ENCODE results near the gene TCF12.

The TCF12 gene

GRCh38 chr15:57307527-57308169 lies 389.2 kb downstream of the TCF12 start:
- no peak for DNase-seq

GRCh38 chr15:57308170-57308545 lies 389.7 kb downstream of the TCF12 start:
- no peak for DNase-seq

GRCh38 chr15:57309856-57310760 lies 391.7 kb downstream of the TCF12 start:
- DNase-seq, result no peak

GRCh38 chr15:57310876-57311275 lies 392.4 kb downstream of the TCF12 start:
- DNase-seq, result no peak

GRCh38 chr15:57312006-57312317 lies 393.5 kb downstream of the TCF12 start:
- no peak for DNase-seq

GRCh38 chr15:57312318-57313133 lies 394.1 kb downstream of the TCF12 start:
- peak; percentile 55 for DNase-seq

- no peak for DNase-seq
Observed at GRCh38 chr15:57313134-57313483, 394.7 kb downstream of the TCF12 start.

GRCh38 chr15:57314221-57314620 lies 395.8 kb downstream of the TCF12 start:
- DNase-seq, result no peak

- no peak for DNase-seq
Observed at GRCh38 chr15:57316451-57316850, 398.0 kb downstream of the TCF12 start.

- DNase-seq, result no peak
Observed at GRCh38 chr15:57319226-57319918, 400.9 kb downstream of the TCF12 start.

GRCh38 chr15:57319919-57320560 lies 401.6 kb downstream of the TCF12 start:
- no peak for DNase-seq

GRCh38 chr15:57320631-57321220 lies 402.3 kb downstream of the TCF12 start:
- no peak for DNase-seq

- no peak for DNase-seq
Observed at GRCh38 chr15:57321485-57321884, 403.0 kb downstream of the TCF12 start.

GRCh38 chr15:57321973-57322601 lies 403.6 kb downstream of the TCF12 start:
- DNase-seq, result no peak

- no peak for DNase-seq
Observed at GRCh38 chr15:57322602-57323250, 404.3 kb downstream of the TCF12 start.

GRCh38 chr15:57323299-57323805 lies 404.9 kb downstream of the TCF12 start:
- DNase-seq, result no peak

- DNase-seq, result no peak
Observed at GRCh38 chr15:57323806-57324589, 405.6 kb downstream of the TCF12 start.

- no peak for DNase-seq
Observed at GRCh38 chr15:57324590-57324890, 406.1 kb downstream of the TCF12 start.

- DNase-seq, result no peak
Observed at GRCh38 chr15:57324944-57325679, 406.7 kb downstream of the TCF12 start.

- no peak for DNase-seq
Observed at GRCh38 chr15:57326196-57326595, 407.8 kb downstream of the TCF12 start.

Measured in eye (tissue), 1 donor.